ENCODE measurements around the gene UNC5A.

GRCh38 chr5:176784218-176785165 lies 25.9 kb upstream of the UNC5A start:
- TF ChIP-seq CTCF (IDR thresholded peaks at IDR 0.05) (no peak), POLR2A (IDR thresholded peaks at IDR 0.05) (no peak)

Measured in heart left ventricle (tissue), 13 donors.